ENCODE measurements around the gene FXYD2. TPM values are rescaled to one million over a fixed set of nuclear protein-coding genes. Genes with fewer than 3 reads are reported as not detected.
A peak's percentile ranks its signal among the peaks of the same experiment; 100 is the strongest.

Gene FXYD2
- total RNA-seq, 1 donor from 2014 or later, result 0.48 TPM

DNA sequence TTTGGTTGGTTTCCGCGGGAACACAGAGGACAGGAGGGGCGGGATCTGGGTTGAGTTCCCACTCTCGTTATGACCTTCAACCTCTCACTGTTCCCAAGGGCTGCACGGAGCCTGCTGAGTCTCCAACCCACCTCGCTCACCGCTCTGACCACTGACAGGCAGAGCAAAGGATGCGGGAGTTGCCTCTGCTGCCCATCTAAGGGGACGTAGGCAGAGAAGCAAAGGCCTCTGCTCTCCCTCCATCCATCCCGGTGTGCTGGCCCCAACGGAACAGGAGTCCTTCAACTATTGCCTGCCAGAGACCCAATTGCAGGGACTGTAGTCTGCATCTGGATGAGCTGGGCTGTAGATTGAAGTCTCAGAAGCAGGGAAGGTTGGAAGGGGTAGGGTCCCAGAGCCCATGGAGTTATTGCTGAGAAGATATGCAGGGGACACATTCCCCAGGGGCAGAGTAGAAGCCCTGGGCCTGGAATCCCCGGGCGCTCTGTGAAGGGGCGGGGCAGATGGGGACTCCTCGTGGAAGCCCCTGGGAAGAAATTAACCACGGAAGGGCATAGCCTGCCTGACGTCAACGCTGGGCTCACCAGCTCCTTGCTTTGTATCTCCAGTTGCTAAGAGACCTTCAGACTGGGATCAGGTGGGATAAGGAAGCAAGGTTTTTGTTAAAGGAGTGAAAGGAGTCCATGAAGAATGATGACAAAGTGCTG lies 12.7 kb upstream of the FXYD2 start:
- Mint-ChIP-seq H3K4me1 (ENCODE audit: low read depth) (no peaks in the 10 kb centered on the region), H3K36me3 (ENCODE audit: low read depth) (no peaks in the 10 kb centered on the region), H3K27me3 (ENCODE audit: low read depth) (peaks cover 6% of the 10 kb centered on the region), H3K9me3 (no peaks in the 10 kb centered on the region), H3K4me3 (ENCODE audit: low read depth) (no peak overlapping the region), H3K27ac (no peak overlapping the region)
- intact Hi-C loops (cut with micrococcal nuclease), result no loop called here
- DNase-seq (ENCODE audit: low spot score), result no peak

GRCh38 chr11:117836077-117836960 lies 11.8 kb upstream of the FXYD2 start:
- H3K4me3 Mint-ChIP-seq (ENCODE audit: low read depth), result no peak overlapping the region
- no peak for DNase-seq (ENCODE audit: low spot score)
- H3K9me3 Mint-ChIP-seq, result no peaks in the 10 kb centered on the region
- intact Hi-C loops (cut with micrococcal nuclease), result no loop called here
- peaks cover 2% of the 10 kb centered on the region for H3K4me1 Mint-ChIP-seq (ENCODE audit: low read depth)
- no peak overlapping the region for H3K27ac Mint-ChIP-seq
- H3K36me3 Mint-ChIP-seq (ENCODE audit: low read depth), result no peaks in the 10 kb centered on the region
- peaks cover 6% of the 10 kb centered on the region for H3K27me3 Mint-ChIP-seq (ENCODE audit: low read depth)

GRCh38 chr11:117835576-117835975 lies 11.0 kb upstream of the FXYD2 start:
- no peak for DNase-seq (ENCODE audit: low spot score)
- Mint-ChIP-seq H3K9me3 (no peaks in the 10 kb centered on the region), H3K27me3 (ENCODE audit: low read depth) (peaks cover 6% of the 10 kb centered on the region), H3K4me1 (ENCODE audit: low read depth) (peaks cover 9% of the 10 kb centered on the region), H3K36me3 (ENCODE audit: low read depth) (no peaks in the 10 kb centered on the region), H3K27ac (no peak overlapping the region), H3K4me3 (ENCODE audit: low read depth) (no peak overlapping the region)
- intact Hi-C loops (cut with micrococcal nuclease), result no loop called here

- DNase-seq (ENCODE audit: low spot score), result no peak
- H3K4me3 Mint-ChIP-seq (ENCODE audit: low read depth), result no peak overlapping the region
- no peak overlapping the region for H3K27ac Mint-ChIP-seq
- intact Hi-C loops (cut with micrococcal nuclease), result no loop called here
- peaks cover 6% of the 10 kb centered on the region for H3K27me3 Mint-ChIP-seq (ENCODE audit: low read depth)
- H3K9me3 Mint-ChIP-seq, result no peaks in the 10 kb centered on the region
- H3K4me1 Mint-ChIP-seq (ENCODE audit: low read depth), result peaks cover 14% of the 10 kb centered on the region
- H3K36me3 Mint-ChIP-seq (ENCODE audit: low read depth), result no peaks in the 10 kb centered on the region
These were observed 10.4 kb upstream of the FXYD2 start for GRCh38 chr11:117834838-117835443.

DNA sequence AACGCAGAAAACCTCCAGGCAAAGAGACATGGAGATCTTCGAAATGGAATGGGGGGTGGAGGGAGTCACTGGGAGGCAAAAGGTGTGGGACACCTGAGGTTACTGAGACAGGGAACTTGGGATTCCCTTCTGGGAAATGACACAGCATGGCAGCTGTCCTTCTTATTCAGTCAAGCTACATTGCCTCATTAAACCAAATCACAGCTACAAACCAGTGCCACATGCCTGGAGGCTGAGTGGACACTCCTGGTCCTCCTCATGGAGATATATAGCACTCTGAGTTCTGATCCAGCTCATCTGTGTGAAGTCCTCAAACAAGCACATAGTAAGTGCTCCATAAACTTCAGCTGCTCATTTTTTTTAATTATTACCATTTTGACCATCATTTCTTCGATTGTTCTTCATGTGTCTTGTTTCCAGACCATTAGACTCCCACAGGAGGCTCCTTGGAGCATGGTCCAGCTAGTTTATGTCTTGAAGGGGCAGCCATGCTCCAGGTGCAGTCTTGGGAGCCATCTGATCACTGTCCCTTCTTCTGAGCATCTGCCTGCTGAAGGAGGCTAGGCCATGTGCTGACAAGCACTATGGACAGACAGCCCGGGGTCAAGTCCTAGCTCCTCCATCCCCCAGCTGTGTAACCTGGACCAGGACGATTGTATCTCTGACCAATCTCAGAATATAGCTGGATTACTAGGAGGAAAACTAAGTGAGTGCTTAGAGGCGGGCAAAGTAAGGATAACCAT lies 9.7 kb upstream of the FXYD2 start:
- Mint-ChIP-seq H3K4me3 (ENCODE audit: low read depth) (no peak overlapping the region), H3K27me3 (ENCODE audit: low read depth) (peaks cover 6% of the 10 kb centered on the region), H3K4me1 (ENCODE audit: low read depth) (peaks cover 17% of the 10 kb centered on the region), H3K9me3 (no peaks in the 10 kb centered on the region), H3K27ac (no peak overlapping the region), H3K36me3 (ENCODE audit: low read depth) (no peaks in the 10 kb centered on the region)
- intact Hi-C loops (cut with micrococcal nuclease), result no loop called here
- DNase-seq (ENCODE audit: low spot score), result no peak

- no peak for DNase-seq (ENCODE audit: low spot score)
- H3K9me3 Mint-ChIP-seq, result no peaks in the 10 kb centered on the region
- no peak overlapping the region for H3K4me3 Mint-ChIP-seq (ENCODE audit: low read depth)
- intact Hi-C loops (cut with micrococcal nuclease), result no loop called here
- peaks cover 20% of the 10 kb centered on the region for H3K4me1 Mint-ChIP-seq (ENCODE audit: low read depth)
- no peak overlapping the region for H3K27ac Mint-ChIP-seq
- no peaks in the 10 kb centered on the region for H3K36me3 Mint-ChIP-seq (ENCODE audit: low read depth)
- H3K27me3 Mint-ChIP-seq (ENCODE audit: low read depth), result peaks cover 6% of the 10 kb centered on the region
These were observed 8.9 kb upstream of the FXYD2 start for GRCh38 chr11:117833401-117833891.

- no peak overlapping the region for H3K4me3 Mint-ChIP-seq (ENCODE audit: low read depth)
- DNase-seq (ENCODE audit: low spot score), result no peak
- H3K27me3 Mint-ChIP-seq (ENCODE audit: low read depth), result peaks cover 3% of the 10 kb centered on the region
- H3K36me3 Mint-ChIP-seq (ENCODE audit: low read depth), result no peaks in the 10 kb centered on the region
- intact Hi-C loops (cut with micrococcal nuclease), result no loop called here
- H3K4me1 Mint-ChIP-seq (ENCODE audit: low read depth), result peaks cover 24% of the 10 kb centered on the region
- no peak overlapping the region for H3K27ac Mint-ChIP-seq
- no peaks in the 10 kb centered on the region for H3K9me3 Mint-ChIP-seq
These were observed 8.0 kb upstream of the FXYD2 start for GRCh38 chr11:117832511-117832910.

DNA sequence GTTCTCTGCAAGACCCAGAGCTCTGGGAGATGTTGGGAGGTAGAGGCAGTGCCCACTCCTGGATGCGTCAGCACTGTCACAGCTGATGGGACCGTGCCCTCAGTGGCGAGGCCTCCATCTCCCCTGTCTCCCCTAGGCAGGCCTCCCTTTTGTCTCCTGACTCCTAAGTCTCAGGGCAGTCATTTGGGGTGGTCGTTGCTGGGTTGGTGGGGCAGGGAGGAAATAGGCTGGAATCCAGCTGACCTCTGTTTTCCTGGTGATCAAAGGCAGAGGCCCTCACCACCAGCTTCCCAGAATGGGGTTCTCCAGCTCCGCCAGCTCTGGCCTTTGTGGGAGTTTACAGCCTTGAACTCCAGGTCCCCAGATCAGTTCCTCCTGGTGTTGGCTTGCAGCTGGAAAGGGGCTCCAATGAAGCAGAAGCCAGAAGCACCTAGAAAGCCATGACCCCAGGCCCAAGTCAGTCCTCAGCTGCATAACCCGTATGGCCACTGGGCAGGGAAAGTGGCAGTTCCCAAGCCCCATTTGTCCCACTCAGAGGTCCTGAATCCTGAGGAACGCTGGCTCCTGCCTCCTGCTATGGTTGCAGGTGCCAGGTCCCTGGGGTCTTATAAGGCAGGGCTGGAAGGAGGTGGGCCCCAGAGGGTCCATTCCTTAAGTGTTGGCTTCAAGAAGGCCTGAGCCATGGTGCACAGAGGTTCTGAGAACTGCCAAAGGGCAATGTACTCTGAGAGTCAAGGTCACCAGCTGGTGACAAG lies 7.3 kb upstream of the FXYD2 start:
- no peak for DNase-seq (ENCODE audit: low spot score)
- no peak overlapping the region for H3K4me3 Mint-ChIP-seq (ENCODE audit: low read depth)
- H3K27me3 Mint-ChIP-seq (ENCODE audit: low read depth), result peaks cover 2% of the 10 kb centered on the region
- intact Hi-C loops (cut with micrococcal nuclease), result no loop called here
- H3K4me1 Mint-ChIP-seq (ENCODE audit: low read depth), result peaks cover 25% of the 10 kb centered on the region
- H3K9me3 Mint-ChIP-seq, result no peaks in the 10 kb centered on the region
- H3K36me3 Mint-ChIP-seq (ENCODE audit: low read depth), result no peaks in the 10 kb centered on the region
- no peak overlapping the region for H3K27ac Mint-ChIP-seq

DNA sequence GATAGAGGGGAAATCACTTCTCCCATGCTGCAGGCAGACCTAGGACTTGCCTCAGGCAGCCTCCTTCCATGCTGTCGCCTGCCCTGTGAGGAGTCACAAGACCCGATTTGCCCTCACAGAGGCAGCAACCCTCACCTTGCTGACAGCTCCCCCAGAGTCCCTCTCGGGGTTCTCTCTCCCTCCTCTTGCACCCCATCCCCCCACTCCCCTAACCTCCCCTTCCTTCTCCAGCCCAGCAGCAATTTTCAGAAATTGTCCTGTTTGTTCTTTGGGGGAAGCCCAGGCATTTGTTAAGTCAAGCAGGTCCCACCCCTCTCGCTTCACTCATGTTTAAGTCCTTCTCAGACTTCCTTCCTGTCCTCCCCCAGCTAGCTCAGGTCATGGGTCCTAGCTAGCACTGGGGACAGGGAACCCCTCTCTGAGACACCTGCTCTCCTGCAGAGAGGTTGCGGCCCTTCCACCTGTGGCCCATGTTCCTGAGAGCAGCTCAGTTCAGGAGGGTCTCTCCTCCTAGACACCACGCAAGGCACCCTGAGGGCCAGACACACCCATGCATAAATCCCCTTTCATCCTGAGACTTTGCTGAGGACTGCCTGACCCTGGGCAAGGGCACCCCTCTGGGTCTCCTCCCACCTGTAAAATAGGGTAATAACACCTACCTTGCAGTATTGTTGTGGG lies 6.3 kb upstream of the FXYD2 start:
- Mint-ChIP-seq H3K4me3 (ENCODE audit: low read depth) (no peak overlapping the region), H3K9me3 (no peaks in the 10 kb centered on the region), H3K36me3 (ENCODE audit: low read depth) (no peaks in the 10 kb centered on the region), H3K27ac (peak overlapping the region; percentile 35), H3K4me1 (ENCODE audit: low read depth) (peaks cover 25% of the 10 kb centered on the region), H3K27me3 (ENCODE audit: low read depth) (no peaks in the 10 kb centered on the region)
- intact Hi-C loops (cut with micrococcal nuclease), result no loop called here
- no peak for DNase-seq (ENCODE audit: low spot score)

- Mint-ChIP-seq H3K9me3 (no peaks in the 10 kb centered on the region), H3K4me1 (ENCODE audit: low read depth) (peaks cover 25% of the 10 kb centered on the region), H3K4me3 (ENCODE audit: low read depth) (no peak overlapping the region), H3K27ac (peak overlapping the region; percentile 67), H3K27me3 (ENCODE audit: low read depth) (no peaks in the 10 kb centered on the region), H3K36me3 (ENCODE audit: low read depth) (no peaks in the 10 kb centered on the region)
- no peak for DNase-seq (ENCODE audit: low spot score)
- intact Hi-C loops (cut with micrococcal nuclease), result no loop called here
These were observed 5.5 kb upstream of the FXYD2 start for GRCh38 chr11:117830072-117830471.

DNA sequence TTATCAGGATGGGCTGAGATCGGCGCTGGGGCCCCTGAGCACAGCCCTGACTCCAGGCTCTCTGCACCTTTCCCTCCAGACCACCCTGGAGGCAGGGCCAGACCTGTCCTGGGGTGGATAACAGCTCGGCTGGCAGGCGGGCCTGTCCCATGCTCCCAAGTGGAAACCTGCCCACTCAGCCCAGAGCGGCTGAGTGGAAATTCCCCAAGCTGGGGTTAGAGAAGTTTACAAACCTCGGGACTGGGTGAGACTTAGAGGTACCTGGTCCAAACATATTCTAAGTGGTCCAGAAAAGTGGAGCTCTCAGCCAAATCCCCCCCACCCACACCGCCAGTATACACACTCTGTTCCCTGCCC lies 4.8 kb upstream of the FXYD2 start:
- Mint-ChIP-seq H3K4me3 (ENCODE audit: low read depth) (no peak overlapping the region), H3K4me1 (ENCODE audit: low read depth) (peaks cover 28% of the 10 kb centered on the region), H3K27ac (no peak overlapping the region), H3K36me3 (ENCODE audit: low read depth) (no peaks in the 10 kb centered on the region), H3K27me3 (ENCODE audit: low read depth) (no peaks in the 10 kb centered on the region), H3K9me3 (no peaks in the 10 kb centered on the region)
- intact Hi-C loops (cut with micrococcal nuclease), result no loop called here
- no peak for DNase-seq (ENCODE audit: low spot score)
